Measurements from ENCODE around the gene NCK1.
A peak's percentile ranks its signal among the peaks of the same experiment; 100 is the strongest.

NCK1 gene

DNA sequence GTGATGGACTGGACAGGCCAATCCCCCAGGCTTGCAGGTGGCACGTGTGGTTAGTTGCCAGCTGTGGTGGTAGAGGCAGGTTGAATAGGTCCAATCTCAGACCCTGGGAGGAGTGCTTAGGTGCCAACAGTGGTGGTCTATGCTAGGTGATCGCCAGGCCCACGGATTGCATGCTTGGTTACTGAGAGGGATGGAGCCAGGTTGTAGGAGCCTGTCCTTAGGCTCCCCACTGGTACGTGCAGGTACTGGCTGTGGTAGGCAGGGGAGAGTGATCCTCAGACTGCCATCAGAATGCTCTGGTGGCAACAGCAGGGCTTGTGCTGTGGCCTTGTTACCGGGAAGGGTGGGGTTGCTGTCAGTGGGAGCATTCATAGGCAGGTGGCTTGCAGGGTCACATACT lies 44.7 kb downstream of the NCK1 start:
- no peak for DNase-seq (ENCODE audit: low read depth, low spot score)

DNA sequence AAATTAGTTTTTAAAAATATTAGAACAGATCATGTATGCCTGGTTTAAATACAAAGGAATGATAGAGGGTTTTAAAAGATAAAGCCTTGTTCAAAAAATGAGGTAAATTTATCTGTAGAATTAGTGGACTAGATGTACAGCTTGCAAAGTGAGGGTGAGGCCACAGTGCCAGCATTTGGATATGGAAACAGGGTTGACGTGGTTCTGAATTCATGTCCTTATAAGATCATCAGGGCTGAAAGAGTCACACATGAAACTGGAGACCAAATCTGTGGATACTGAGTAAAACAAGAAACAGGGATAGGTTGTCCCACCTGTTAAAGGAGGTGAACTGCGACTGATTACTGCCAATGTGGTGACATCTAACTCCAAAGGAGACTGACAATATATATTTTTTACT lies 46.3 kb downstream of the NCK1 start:
- no peak for DNase-seq (ENCODE audit: low read depth, low spot score)

- DNase-seq (ENCODE audit: low read depth, low spot score), result no peak
Measured at GRCh38 chr3:136909187-136909586, 47.2 kb downstream of the NCK1 start.

- DNase-seq (ENCODE audit: low read depth, low spot score), result no peak
Measured at GRCh38 chr3:136910697-136911096, 48.7 kb downstream of the NCK1 start.

- DNase-seq (ENCODE audit: low read depth, low spot score), result no peak
Measured at GRCh38 chr3:136913168-136913567, 51.2 kb downstream of the NCK1 start.

GRCh38 chr3:136914739-136915138 lies 52.7 kb downstream of the NCK1 start:
- DNase-seq (ENCODE audit: low read depth, low spot score), result no peak

GRCh38 chr3:136916223-136916622 lies 54.2 kb downstream of the NCK1 start:
- no peak for DNase-seq (ENCODE audit: low read depth, low spot score)

- peak; percentile 9 for DNase-seq (ENCODE audit: low read depth, low spot score)
Measured at GRCh38 chr3:136919799-136920580, 58.0 kb downstream of the NCK1 start.

GRCh38 chr3:136920904-136921611 lies 59.0 kb downstream of the NCK1 start:
- DNase-seq (ENCODE audit: low read depth, low spot score), result no peak

DNA sequence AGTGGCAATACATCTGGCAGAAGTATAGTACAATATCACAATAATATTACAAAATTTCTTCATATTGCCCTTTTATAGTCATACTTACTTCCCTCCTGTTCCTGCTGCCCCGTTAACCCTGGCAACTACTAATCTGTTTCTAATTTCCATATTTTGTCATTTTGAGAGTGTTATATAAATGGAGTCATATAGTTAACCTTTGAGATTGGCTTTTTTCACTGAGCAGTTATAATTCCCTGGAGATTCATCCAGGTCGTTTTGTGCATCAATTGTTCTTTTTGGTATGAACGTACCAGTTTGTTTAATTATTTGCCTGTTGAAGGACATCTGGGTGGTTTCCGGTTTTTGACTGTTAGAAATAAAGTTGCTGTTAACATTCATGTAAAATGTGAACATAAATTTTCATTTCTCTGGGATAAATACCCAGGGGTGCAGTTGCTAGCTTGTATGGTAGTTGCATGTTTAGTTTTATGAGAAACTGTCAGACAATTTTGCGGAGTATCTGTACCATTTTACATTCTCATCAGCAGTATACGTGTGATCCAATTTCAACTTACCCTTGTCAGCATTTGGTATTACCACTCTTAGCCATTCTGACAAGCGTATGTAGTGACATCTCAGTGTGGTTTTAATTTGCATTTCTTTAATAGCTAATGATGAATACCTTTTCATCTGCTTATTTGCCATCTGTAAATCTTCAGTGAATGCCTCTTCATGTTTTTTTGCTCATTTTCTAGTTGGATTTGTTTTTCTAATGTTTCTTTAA lies 63.6 kb downstream of the NCK1 start:
- DNase-seq (ENCODE audit: low read depth, low spot score), result no peak

DNA sequence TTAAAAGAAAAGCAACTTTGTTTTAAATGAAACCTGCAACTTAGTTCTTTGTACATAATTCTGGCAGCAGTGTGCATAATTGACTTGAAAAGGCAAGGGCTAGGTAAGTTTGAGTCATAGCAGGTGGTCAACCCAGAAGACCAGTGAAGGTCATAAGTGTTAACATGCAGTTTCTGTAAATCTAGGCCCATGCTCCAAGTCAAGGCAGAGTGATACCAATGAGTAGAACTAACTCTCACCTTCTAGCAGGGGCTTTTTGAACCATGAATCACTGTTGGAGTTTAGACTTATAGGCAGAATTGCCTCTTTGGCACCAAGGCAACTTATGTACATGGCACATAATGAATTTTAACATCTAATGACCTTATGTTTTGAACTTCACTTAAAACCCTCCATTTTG lies 66.2 kb downstream of the NCK1 start:
- no peak for DNase-seq (ENCODE audit: low read depth, low spot score)

DNA sequence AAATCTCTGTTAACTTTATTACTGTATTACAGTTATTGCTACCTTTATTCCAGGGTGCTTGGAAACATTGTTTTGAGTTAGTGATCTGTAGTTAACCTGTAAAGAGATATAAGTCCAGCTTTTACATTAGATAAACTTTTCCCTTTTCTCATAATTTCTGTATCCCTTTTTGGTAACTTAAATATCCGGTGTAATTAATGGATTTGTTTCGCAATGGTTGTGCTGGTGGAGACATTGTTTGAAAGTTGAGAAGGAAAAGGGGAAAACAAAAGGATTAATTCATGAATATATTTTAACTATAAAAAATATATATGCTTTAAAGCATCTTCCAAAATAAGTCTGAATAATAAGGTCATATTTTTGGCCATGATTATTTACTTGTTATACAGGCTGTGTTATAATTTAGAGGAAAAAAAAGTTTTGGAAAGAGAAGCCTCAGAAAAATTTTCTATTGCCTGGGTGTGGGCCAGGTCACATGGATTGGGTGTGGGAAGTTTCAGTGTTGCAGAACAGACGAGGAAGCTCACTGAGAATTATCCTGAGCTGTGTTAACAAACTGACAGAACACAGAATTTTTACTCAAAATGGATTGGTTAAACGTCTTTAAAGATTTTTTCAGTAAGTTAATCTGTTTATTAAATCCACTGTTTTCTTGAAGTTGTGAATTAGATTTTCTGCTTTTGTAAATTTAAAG lies 68.1 kb downstream of the NCK1 start:
- no peak for DNase-seq (ENCODE audit: low read depth, low spot score)

GRCh38 chr3:136931606-136932005 lies 69.6 kb downstream of the NCK1 start:
- DNase-seq (ENCODE audit: low read depth, low spot score), result no peak

- DNase-seq (ENCODE audit: low read depth, low spot score), result no peak
Measured at GRCh38 chr3:136932523-136932922, 70.5 kb downstream of the NCK1 start.

DNA sequence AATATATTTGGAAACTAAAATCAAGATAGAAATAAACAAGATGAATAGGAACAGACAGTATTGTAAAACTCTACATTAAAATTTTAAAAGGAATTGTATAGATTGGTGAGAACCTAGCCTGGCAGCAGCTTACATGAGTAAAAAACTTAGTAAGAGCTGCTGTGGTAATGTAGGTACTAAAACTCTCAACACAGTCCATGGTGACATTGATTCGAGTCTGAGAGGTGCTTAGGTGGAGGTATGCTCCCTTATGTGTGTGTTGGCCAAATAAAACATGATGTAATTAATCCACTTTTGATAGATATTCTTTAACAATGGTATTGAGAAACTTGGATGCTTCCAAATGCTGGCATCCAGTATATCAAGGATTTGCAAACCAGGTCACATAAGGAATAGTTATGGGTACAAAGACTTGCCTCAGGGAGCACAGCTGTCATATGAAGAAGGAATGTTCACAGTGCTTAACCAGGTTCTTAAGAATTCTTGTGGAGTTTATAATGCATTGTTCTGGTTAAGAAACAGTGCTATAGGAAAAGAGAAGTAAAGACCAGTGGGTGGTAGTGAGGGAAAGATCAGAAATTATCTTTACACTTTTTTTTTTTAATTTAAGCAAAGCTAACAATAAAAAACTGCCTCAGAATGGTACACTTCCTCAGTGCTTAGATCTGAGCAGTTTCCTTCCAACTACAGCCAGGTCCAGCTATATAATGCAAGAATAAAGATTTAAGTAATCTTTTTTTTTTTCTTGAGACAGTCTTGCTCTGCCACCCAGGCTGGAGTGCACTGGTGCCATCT lies 71.2 kb downstream of the NCK1 start:
- no peak for DNase-seq (ENCODE audit: low read depth, low spot score)

- DNase-seq (ENCODE audit: low read depth, low spot score), result no peak
Measured at GRCh38 chr3:136937175-136937574, 75.2 kb downstream of the NCK1 start.

DNA sequence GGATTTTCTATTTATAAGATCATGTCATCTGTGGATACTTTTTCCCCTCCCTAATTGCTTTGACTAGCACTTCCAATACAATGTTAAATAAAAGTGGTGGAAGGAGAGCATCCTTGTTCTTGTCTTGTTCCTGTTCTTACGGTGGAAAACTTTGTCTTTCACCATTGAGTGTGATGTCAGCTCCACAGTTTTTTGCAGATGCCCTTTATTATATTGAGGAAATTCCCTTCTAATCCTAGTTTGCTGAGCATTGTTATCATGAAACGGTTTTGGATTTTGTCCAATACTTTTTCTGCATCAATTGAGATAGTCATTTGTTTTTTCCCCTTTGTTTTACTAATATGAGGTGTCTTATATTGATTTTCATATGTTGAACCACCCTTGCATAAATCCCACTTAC lies 75.8 kb downstream of the NCK1 start:
- no peak for DNase-seq (ENCODE audit: low read depth, low spot score)

- DNase-seq (ENCODE audit: low read depth, low spot score), result peak; percentile 49
Measured at GRCh38 chr3:136938334-136938733, 76.3 kb downstream of the NCK1 start.

GRCh38 chr3:136939489-136939888 lies 77.5 kb downstream of the NCK1 start:
- DNase-seq (ENCODE audit: low read depth, low spot score), result no peak

DNA sequence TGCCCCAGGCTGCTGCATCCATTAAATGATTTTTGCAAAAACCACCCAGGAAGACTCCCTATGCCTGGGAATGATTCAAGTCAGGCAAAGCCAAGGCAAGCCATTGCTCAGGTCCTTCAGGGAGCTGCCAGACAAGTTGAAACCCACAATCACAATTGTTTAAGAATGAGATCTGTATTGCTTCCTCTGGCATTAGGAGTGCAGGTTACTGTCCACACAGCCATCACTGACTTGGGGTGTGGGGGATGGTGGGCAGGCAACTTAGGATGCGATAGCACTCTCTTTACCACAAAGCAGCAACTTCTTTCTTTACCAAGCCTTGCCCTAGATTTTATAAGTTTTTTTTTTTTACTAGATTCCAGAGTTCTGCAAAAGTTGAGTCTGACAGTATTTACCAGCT lies 80.8 kb downstream of the NCK1 start:
- DNase-seq (ENCODE audit: low read depth, low spot score), result no peak

DNA sequence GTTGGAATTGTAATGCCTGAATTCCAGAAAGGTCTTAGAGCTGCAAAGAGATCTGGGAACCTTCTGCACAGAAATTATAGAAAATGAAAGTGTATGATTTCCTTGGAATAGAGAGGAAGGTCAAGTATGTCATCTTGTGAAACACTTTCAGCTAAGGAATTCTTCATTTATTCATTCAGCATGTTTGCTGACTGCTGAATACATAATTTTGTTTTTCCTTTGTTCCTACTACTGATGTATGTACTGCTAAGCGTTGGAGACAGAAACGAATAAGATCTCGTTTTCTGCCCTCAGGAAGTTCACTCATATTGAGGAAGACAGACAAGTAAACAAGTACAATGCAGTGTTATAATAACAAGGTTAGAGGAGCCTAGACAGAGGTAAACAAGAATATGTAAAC lies 81.4 kb downstream of the NCK1 start:
- no peak for DNase-seq (ENCODE audit: low read depth, low spot score)
